Renal pelvis (tissue), 4 donors: ENCODE measurements around the gene ZBTB47. TPM values are rescaled to one million over a fixed set of nuclear protein-coding genes. Genes with fewer than 3 reads are reported as not detected.

Source experiments
- DNase-seq: peaks from one replicate; pipeline ENCODE4 v3.0.0-alpha.2; 2013
- polyA plus RNA-seq, 3 donors: library from polyadenylated mRNA; unstranded; fragments of 120-200 nt; gene quantifications; one replicate each; pipeline ENCODE4 v1.2.1, GENCODE V29; 2013; ENCODE audit not compliant: insufficient read length in 3 of 3

The ZBTB47 gene
- polyA plus RNA-seq, 3 donors: 16.8 to 19.3 (median 17.2) TPM

DNA sequence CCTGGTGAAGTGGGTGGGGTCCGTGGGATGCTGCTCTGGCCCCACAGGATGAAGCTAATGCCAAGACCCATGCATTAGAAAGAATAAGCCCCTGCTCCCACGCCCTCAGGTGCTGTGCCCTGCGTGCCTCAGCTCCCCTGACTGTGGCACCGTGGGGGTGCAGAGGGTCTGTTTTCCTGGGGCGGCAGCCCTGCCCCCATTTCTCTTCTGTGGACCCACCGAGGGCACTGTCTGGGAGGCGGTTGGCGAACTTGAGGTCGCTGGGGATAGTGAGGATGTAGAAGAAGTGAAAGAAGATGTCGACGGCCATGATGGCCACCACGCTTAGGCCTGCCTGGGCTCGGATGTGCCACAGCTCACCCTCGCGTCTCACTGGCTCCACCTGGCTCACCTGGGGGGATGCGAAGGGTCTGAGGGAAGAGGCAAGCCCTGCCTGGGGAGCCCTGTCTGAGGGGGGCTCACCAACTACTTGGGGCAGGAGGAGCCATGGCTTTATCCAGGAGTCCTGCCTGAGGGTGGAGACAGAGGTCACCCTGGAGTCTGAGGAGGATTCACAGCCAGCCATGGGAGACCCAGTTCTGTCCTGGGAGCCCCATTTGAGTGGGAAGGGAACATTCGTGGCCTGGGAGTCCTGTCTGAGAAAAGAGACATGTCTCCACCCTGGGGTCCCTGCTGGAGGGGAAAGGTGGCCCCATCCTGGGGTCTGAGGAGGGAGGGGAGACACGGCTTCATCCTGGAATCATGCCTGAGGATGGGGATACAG is 44.0 kb downstream of the ZBTB47 start:
- DNase-seq: no peak

DNA sequence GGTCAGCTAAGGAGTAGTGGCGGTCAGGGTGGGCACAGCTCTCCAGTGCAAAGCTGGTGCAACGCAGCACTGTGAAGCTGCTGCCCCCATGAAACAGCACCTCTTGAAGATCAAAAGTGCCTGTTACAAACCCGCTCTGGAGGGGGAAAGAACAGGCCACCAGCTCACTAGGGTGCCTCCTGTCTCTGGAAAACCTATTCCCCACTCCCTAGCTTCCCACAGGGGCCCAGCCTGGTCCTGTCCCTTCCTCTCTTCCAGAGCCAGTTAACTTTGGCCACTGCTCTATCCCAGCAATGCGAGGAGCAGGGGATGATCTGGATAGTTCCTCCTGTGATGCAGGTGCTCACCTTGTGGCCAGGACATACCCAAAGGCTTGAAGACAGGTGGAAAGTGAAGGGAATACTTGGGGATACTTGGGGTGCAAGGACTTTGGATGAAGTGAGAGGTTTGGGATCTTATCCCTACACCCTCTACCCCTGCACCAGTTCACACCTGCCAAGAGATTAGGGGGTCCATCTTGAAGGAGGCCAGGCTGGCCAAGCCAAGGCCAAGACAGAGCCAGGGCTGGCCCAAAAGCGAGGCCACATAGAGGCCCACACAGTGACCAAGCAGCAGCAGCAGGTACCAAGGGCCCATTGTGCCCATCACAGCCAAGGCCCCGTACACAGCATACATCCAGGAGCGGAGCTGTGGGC is 44.9 kb downstream of the ZBTB47 start:
- DNase-seq: no peak

DNA sequence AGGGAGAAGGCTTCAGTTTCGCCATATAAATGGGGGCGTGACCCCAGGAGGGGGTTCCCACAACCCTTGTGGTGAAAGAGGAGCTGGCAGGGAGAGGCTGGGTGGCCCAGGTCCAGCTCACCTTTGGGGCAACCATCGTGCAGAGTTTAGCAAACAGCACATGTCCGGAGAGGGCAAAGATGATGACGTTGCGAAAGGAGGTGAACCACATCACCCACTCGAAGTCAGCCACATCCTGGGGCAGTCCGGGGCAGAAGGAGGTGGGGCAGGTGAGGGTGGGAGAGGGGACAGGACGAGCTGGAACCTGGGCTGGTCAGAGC is 45.4 kb downstream of the ZBTB47 start:
- DNase-seq: no peak

DNA sequence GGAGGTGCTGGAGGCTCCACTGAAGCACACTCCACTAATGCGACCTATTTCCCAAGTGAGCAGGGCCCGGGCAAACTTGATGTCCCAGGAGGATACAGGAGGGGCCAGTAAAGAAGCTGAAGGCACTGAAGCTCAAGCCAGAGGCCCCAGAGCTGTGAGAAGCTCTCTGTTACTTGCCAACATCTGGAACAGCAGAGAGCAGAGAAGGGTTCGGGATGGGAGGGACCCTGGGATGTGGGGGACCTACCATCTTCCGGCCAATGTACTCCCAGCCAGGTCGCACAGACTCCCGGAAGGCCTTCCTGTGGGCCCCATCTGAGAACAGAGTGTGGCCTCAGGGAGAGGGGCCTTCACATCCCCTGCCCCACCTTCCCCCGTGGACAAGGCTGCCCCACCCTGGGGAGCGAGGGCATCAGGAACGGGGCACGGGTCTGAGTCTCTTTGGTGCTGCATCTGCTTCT is 46.0 kb downstream of the ZBTB47 start:
- DNase-seq: no peak

DNA sequence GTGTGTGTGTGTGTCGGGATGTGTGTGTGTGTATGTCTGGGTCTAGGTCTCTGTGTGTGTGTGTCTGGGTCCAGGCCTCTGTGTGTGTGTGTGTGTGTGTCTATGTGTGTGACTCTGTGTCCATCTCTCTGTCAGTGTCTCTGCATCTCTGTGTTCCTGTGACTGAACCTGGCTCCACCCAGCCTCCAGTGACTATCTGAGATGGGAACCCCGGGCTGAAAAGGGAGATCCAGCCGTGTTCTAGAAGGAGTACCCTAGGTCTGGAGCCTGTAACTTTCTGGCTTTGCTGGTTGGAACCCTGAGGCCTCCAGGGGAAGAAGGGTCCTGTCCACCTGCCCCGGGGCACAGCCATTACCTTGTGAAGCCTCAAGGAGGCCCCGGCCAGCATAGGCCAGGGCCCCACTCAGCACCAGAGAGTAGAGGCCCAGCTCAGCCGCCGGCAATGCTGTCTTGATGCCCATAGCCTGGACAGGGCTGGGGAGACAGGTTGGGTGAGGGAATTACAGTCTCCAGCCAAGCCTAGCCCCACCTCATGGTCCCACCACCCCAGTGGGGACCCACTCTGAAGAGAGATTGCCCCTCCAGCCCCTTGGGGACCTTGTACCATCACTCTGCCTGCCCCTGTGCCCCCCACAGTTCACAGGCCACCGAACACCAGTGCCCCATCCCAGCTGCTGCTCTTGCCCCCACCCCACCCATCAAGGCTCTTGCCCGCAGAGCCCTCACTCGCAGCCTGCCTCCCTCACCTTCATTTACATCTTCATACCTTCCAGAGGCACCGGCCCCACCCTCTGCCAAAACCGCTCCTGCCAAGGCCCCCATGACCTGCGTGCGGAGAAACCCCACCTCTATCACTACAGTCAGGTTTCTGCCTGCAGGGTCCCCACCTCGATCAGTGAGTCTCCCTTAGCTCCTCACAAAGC is 47.1 kb downstream of the ZBTB47 start:
- no peak for DNase-seq

DNA sequence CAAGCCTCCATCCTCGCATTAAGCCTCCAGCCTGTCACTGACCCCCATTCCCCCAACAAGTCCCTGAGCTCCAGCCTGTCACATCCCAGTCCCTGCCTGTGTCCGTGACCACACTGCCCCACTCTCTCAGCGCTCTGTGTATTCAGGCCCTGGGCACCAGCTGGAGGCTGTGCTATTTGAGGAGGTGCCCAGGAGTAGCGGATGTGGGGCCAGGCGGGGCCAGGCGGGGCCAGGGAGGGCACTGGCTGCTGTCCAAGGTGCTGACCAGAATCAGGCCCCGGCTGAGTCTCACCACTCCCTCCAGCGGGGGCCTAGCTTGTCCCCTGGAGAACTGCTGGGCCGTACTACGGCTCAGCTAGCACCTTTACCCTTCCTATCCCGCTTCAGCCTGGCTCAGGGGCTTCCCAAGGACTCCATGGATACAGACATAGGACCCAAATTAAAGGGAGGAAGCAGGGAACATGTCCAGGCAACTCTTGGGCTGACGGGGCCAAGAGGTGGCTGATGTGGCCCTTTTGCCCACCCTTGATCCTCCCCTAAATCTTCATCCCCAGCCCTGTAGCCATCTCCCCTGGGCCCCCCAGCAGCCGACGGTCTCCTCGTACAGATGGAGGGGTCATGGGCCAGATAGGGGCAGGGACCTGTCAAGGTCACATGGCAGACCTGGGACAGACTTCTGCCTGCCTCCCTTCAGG is 48.0 kb downstream of the ZBTB47 start:
- peak; percentile 77 for DNase-seq

DNA sequence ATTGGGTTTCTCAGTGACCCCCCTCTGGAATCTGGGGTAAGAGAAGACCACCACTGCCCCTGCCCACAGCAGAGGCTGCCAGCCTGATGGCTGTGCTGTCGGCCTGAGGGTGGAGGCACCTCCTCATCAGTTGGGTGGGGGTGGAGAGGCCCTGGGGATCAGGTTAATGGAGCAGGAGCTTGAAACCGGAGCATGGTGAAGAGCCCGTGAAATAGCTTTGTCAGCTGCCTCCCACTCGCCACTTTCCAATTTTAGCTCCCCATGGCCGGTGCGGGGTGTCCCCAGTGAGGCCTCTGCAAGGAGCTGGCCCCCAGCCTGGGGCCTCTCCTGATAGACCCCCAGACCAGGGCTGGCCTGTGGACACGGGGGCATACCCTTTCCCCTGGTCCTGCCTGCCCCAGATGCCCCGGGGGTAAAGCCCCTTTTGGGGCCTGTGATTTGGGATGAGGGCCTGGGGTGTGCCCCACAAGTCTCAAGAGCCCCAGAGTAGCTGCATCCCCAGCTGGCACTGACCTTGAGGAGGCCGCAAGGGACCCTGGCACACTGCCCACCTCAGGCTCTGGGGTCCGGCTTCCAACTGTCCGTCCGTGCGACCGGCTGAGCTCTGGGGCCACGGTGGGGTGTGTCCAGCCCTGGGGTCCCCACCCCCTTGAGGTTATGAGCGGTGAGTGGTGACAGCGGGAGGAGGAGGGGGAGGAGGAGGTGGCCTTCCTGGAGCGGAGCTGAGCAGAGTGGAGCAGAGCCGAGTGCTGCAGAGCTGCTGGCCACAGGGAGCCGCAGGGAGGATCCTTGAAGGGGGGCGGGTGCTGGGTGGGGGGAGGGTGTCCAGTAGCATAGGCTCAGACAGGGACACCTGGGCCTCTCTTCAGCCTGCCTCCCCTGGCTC is 48.8 kb downstream of the ZBTB47 start, which contains the start of gene HHATL:
HHATL (minus strand) TSS at position 733 of the 886 bp plus-strand sequence. CDS start 1,972 bp downstream, outside the sequence.
- DNase-seq: peak; percentile 19

DNA sequence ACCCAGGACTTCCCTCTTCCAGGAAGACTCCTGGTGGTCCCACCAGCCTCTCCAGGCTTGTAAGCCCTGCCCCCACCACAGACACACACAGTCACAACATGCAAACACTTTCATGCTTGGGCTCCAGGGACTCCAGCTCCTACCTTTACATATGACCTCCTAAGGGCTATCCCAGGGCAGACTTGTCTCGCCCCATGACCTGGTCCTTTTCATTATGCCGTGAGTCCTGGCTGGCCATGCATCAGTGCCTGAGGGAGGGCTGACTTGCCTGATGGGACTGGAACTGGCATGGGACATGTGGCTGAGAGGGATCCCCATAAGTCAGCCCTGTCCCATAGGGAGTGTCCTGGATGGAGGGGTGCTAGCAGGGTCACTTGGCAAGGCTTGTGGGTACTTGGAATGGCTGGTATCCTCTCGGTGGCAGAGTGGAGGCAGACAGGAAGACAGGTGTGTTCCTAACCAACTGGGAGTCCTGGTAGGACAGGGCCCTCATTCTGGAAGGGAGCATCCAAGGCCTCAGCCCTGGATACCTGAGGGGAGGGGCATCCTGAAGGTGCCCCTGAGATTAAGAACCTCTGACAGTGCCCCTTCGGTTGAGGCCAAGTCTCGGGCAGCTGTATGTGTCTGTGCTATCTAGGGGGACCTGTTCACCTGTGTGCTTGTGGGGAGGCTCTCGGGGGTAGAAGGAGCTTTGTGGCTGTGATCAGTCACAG is 49.6 kb downstream of the ZBTB47 start:
- no peak for DNase-seq

DNA sequence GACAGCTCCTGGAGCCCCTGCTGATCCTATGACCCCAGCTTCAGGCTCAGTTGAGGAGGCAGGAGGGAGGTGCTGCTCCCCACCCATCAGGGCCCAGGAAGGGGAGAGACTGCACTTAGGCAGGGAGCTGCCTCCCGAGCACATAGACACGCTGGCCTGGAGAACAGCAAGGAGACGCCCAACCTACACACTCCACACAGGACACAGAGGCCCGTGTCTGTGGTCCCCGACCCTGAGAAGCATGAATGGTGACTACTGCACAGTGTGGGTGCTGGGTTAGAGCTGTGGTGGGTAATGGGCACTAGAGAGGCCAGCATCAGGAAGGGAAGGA is 50.2 kb downstream of the ZBTB47 start:
- DNase-seq: no peak

DNA sequence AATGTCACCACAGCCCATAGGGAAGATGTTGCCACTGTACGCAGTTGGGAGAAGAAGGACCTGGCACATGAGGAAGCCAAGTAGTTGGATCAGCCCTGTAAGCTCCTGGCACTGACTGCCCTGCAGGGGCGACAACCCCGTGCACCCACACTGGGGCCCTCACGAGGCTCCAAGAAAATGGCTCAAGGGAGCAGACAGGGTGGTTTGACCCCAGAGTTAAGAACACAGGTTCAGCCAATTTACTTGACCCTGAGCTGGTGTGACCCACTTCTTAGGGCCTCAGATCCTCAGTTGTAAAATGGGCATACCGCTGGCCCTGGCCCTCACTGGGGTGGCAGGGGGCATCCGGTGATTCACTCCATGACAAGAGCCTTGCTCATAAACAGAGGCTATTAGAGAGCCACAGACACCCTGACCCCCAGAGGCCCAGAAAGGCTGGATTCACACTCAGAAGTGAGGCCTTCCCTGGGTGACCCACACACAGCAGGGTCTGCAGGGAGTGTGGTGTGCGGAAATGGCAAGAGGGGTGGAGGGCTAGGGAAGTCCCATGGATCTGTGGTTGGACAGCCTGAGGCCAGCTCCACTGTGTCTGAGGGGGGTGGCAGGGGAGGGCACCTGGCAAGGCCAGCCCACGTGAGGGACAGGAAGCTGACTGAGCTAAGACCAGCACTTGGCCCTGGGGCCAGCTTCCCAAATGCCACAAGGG is 50.8 kb downstream of the ZBTB47 start:
- no peak for DNase-seq

DNA sequence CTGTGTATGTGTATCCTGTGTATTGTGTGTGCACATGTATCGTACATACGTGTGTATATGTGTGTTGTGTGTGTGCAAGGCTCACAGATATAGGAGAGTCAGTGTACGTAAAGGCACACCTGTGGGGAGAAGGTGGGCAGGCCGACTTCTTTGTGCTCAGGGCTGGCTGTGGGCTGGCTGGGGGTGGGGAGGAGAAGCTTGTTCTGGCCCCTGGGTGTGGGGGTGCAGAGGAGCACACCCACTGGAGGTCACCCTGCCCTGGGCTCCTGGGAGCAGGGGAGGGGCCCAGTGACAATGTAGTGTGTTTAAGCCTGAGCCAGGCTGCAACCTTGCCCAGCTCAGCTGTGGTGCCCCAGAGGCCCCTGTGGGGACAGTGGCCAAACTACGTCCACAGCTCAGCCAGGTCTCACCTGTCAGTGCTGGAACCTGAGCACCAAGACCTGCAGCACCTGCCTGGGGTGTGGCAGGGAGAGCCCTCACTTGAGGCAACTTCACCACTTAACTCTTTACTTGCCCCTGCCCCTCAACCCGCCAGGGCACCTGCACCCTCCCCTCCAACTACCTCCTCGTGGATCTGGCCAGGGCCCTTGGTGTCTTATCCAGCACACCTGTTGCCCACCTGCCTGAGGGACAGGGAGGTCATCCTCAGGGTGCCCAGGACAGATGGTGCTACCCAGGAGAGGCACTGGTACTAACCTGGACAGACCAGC is 51.7 kb downstream of the ZBTB47 start:
- DNase-seq: no peak

DNA sequence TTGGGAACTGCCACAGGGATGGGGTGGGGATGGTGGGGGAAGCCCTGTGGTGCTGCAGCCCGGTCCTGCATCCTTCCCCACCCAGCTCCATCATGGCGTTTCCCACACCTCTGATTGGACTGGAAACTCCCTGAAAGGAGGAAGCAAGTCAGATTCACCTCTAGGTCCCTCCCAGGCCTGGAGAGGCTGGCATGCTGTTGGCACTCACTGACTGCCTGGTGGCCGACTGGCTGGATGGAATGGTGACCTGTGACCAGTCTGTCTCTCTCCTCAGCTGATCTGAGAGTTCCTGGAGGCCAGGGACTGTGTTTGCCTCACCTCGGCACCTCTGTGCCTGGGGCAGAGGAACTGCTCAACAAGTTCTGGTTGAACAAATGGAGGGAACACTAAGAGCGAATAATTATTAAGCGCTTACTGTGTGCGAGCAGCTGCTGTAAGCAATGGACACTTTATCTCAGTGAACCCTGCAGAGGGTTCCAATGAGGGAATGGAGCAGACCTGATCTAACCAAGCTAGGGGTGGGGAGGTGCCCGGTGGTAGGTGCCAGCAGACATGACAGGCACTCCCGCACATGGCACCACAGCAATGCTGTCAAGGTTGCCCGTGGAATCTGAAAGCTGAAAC is 52.6 kb downstream of the ZBTB47 start:
- no peak for DNase-seq

DNA sequence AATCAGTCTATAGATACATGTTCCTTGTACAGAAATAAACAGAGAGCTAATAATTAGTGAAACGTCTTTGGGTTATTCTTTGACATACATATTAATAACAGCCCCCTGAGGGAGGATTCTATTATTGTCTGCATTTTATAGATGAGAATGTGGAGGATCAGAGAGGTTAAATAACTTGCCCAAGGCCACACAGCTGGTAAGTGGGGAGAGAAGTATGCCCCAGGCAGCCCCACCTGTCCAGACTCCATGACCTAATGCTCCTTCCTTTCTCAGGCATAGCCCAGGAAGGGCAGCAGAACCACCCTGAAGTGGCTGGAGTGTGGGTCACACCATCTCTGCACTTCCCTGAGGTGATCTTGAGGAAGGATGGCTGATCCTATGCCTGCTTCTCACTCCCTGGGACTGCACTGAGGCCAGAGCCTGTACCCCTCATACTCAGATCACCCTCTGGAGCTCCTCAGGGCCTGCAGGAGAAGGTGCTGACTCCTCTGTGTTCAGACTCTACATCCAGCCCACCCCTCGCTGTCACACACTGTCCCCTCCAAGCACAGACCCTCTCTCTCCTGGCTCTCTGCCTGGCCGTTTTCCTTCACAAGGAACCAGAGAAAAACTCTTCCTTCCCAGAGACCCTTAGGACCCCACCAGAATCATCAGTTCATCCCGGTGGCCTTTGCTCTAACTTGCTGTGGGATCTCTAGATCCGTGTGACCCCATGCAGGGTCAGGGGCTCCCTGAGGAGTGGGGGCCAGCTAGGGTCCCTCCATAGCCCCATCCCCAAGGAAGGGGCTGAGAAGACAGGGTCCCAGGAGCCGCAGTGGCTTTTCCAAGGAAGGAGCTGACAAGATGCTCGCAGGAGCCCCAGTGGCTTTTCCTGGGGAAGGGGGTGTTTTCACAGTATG is 53.5 kb downstream of the ZBTB47 start:
- no peak for DNase-seq

DNA sequence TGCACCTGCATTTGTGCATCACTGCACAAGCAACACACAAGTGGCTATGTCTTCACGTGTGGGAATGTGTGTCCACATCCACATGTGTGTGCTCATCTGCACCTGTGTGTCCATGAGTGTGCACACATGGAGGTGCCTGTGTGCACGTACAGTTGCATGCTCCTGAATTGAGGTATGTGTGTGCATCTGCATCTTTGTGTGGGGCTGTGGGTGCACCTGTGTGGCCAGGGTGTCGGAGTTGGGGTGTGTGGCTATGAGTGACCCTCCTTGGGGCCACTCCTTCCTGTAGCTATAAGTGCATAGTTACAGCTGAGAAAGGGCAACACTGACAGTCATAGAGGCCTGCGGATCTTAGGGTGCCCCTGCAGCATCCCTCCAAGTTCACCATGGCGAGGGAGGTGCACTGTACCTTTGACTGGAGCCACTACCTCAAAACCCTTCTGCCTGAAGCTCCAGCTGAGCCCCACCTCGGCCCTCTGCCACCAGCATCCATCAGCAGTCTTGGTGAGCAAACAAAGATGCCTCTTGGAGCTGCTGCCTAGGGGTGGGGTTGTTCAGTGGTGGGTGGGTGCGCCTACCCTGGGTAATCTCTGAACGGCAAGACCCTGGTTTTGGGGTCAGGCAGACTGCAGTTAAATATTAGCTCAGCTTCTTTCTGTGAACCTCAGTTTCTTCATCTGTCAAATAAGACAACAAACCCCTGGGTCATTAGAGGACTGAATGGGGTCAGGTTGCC is 54.3 kb downstream of the ZBTB47 start:
- no peak for DNase-seq

DNA sequence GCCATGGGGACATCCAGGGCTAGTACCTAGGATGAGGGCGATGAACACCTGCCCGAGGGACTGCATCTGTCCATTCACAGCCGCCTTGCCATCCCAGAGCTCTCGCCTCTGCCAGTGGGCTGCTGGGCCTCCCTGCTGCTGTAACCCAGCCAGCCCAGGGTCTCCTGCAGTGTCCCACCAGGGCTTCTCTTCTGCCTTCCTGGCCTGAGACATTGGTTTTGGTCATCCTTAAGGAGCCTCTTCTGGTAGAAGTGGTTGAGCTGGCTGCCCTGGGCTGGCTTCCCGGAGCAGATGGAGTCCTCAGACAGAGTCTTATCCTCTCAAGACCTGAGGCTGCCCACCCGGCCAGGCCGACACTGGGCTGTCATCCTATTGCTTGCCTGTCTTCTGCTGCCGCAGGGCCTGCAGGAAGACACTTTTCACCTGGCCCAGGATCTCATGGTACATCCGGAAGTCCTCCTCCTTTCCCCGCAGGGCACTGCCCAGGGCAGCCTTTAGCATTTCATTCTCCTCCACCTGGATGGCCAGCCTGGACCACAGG is 55.2 kb downstream of the ZBTB47 start:
- DNase-seq: no peak

DNA sequence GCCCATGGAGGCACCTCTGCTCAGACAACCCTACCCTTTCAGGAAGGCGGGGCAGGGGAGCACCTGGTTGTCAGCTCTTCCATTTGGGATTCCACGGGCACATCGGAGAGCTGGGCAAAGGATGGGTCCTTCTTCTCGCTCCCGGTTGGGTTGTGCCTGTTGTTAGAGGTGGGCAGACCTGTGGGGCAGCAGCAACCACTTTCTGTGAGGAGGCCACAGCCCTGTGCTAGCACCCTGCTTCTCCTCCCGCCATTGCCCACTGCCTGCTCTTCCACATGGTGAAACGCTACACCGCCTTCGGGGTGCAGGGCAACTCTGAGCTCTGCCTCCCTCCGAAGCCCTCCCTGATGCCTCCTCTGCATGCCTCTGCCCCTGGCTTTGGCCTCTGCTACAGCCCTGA is 56.1 kb downstream of the ZBTB47 start:
- DNase-seq: no peak
